Lower leg skin (tissue), 3 donors: ENCODE measurements around the gene INTS3.

Experiments
- CTCF ChIP-seq, 3 donors: fragments of 450-650 bp; IDR thresholded peaks; one replicate each; pipeline ENCODE4 v1.5.1; 2016; ENCODE audit warnings: antibody characterized with exemption in 3 of 3, mild to moderate bottlenecking in 3 of 3, moderate library complexity in 2 of 3
- POLR2A ChIP-seq, 2 donors: fragments of 450-650 bp; IDR thresholded peaks; one replicate each; pipeline ENCODE4 v1.6.1; 2016 to 2017; ENCODE audit warnings: antibody characterized with exemption in 2 of 2, mild to moderate bottlenecking in 1 of 2, moderate library complexity in 1 of 2

GRCh38 chr1:153776352-153776751, 48.5 kb downstream of the INTS3 start:
- no peak for TF ChIP-seq CTCF (IDR thresholded peaks at IDR 0.05)
- TF ChIP-seq POLR2A (IDR thresholded peaks at IDR 0.05): no peak
